ENCODE results near the gene HS6ST2.

DNA sequence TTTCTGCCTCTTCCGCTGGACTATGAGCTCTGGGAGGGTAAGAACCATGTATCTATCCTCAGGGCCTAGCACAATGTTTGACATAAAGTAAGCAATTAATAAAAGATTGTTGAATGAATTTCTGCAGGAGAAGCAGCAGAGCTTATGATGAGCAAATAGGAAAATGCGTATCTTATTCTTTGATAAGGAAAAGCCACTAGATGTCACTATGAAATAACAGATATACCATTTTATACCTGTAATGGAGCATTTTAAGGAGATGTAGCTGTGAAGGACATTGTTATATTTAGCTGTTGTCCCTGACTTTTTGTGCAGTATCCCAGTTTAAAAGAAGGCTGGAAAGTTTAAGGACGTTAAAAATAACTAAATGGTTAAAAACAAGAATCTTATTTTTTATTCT is 322.3 kb downstream of the HS6ST2 start:
- TF ChIP-seq, protein P1, sequence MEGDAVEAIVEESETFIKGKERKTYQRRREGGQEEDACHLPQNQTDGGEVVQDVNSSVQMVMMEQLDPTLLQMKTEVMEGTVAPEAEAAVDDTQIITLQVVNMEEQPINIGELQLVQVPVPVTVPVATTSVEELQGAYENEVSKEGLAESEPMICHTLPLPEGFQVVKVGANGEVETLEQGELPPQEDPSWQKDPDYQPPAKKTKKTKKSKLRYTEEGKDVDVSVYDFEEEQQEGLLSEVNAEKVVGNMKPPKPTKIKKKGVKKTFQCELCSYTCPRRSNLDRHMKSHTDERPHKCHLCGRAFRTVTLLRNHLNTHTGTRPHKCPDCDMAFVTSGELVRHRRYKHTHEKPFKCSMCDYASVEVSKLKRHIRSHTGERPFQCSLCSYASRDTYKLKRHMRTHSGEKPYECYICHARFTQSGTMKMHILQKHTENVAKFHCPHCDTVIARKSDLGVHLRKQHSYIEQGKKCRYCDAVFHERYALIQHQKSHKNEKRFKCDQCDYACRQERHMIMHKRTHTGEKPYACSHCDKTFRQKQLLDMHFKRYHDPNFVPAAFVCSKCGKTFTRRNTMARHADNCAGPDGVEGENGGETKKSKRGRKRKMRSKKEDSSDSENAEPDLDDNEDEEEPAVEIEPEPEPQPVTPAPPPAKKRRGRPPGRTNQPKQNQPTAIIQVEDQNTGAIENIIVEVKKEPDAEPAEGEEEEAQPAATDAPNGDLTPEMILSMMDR (IDR thresholded peaks at IDR 0.05), result no peak
- TF ChIP-seq POLR2A (IDR thresholded peaks at IDR 0.05), result no peak
